EH (cell line): ENCODE data around the gene ZBTB46.

Experiments
- DNase-seq: peaks from one replicate; pipeline ENCODE4 v3.0.0-alpha.2; 2015; ENCODE audit warnings: low read depth

ZBTB46 gene

GRCh38 chr20:63767886-63768285 lies 63.2 kb downstream of the ZBTB46 start:
- no peak for DNase-seq

- no peak for DNase-seq
Observed at GRCh38 chr20:63767456-63767855, 63.6 kb downstream of the ZBTB46 start.

- no peak for DNase-seq
Observed at GRCh38 chr20:63766695-63767426, 64.2 kb downstream of the ZBTB46 start.

- DNase-seq: no peak
Observed at GRCh38 chr20:63765902-63766301, 65.2 kb downstream of the ZBTB46 start.

GRCh38 chr20:63765082-63765873 lies 65.8 kb downstream of the ZBTB46 start:
- DNase-seq: peak; percentile 8

GRCh38 chr20:63759377-63759901 lies 71.6 kb downstream of the ZBTB46 start:
- DNase-seq: no peak

GRCh38 chr20:63758152-63758551 lies 72.9 kb downstream of the ZBTB46 start:
- DNase-seq: no peak

GRCh38 chr20:63756648-63756991 lies 74.4 kb downstream of the ZBTB46 start:
- no peak for DNase-seq

GRCh38 chr20:63755933-63756647 lies 75.0 kb downstream of the ZBTB46 start:
- no peak for DNase-seq

- no peak for DNase-seq
Observed at GRCh38 chr20:63754008-63754407, 77.1 kb downstream of the ZBTB46 start.

GRCh38 chr20:63753381-63753780 lies 77.7 kb downstream of the ZBTB46 start:
- no peak for DNase-seq

GRCh38 chr20:63752411-63753101 lies 78.5 kb downstream of the ZBTB46 start:
- no peak for DNase-seq

GRCh38 chr20:63751471-63752271 lies 79.4 kb downstream of the ZBTB46 start:
- no peak for DNase-seq

GRCh38 chr20:63750807-63751470 lies 80.1 kb downstream of the ZBTB46 start:
- DNase-seq: no peak

GRCh38 chr20:63749597-63750508 lies 81.2 kb downstream of the ZBTB46 start:
- no peak for DNase-seq

GRCh38 chr20:63748934-63749270 lies 82.2 kb downstream of the ZBTB46 start:
- DNase-seq: no peak

- no peak for DNase-seq
Observed at GRCh38 chr20:63748070-63748933, 82.8 kb downstream of the ZBTB46 start.

- no peak for DNase-seq
Observed at GRCh38 chr20:63747622-63748069, 83.4 kb downstream of the ZBTB46 start.
